Ascending aorta (tissue), 2 donors: Measurements from ENCODE around the gene PTPRE. TPM values are rescaled to one million over a fixed set of nuclear protein-coding genes. Genes with fewer than 3 reads are reported as not detected.
A peak's percentile ranks its signal among the peaks of the same experiment; 100 is the strongest.

Source experiments
- DNase-seq, 2 donors: peaks; one replicate each; pipeline ENCODE4 v3.0.0-alpha.2; 2019; ENCODE audit warnings: low spot score in 2 of 2
- H3K27ac ChIP-seq, 2 donors: fragments of 200-600 bp; sonication (generic); one replicate each; pipeline ENCODE4 v1.5.1; 2016 to 2017; ENCODE audit warnings: mild to moderate bottlenecking in 1 of 2
- H3K27me3 ChIP-seq: fragments of 200-600 bp; sonication (generic); one replicate; pipeline ENCODE4 v1.5.1; 2017
- H3K36me3 ChIP-seq, 2 donors: fragments of 200-600 bp; sonication (generic); one replicate each; pipeline ENCODE4 v1.5.1; 2016
- H3K4me1 ChIP-seq, 2 donors: fragments of 200-600 bp; sonication (generic); one replicate each; pipeline ENCODE4 v1.5.1; 2016 to 2017; ENCODE audit warnings: mild to moderate bottlenecking in 1 of 2
- H3K4me3 ChIP-seq, 2 donors: fragments of 200-600 bp; sonication (generic); one replicate each; pipeline ENCODE4 v1.5.1; 2016 to 2017; ENCODE audit warnings: mild to moderate bottlenecking in 1 of 2
- H3K9me3 ChIP-seq, 2 donors: fragments of 200-600 bp; sonication (generic); one replicate each; pipeline ENCODE4 v1.5.1; 2016
- intact Hi-C: fragments of 100-400 bp; cut with DNase I; formaldehyde crosslinking; loops from one replicate; pipeline ENCODE4 v1.15.1; 2023
- total RNA-seq: library from RNA; depleted of rRNA; stranded (reverse); fragments of >200 nt; gene quantifications from one replicate; pipeline ENCODE4 v1.1.0, GENCODE V29; 2016
- TF ChIP-seq, protein P1 (sequence below), 3 experiments: fragments of 200-600 bp in 2 of 3; fragments of 450-650 bp in 1 of 3; sonication (generic) in 2 of 3; IDR thresholded peaks; one replicate each; pipeline ENCODE4 v1.5.1; 2016 to 2019; ENCODE audit warnings: antibody characterized with exemption in 3 of 3, mild to moderate bottlenecking in 1 of 3, moderate library complexity in 1 of 3

PTPRE gene
- total RNA-seq, 1 donor from 2014 or later: 14.5 TPM

- H3K9me3 ChIP-seq: no peaks in the 10 kb centered on the region
- H3K4me3 ChIP-seq: peak overlapping the region; percentile 57 to 71
- no peaks in the 10 kb centered on the region for H3K36me3 ChIP-seq
- no peak overlapping the region for H3K27ac ChIP-seq
- no peak for DNase-seq
- H3K4me1 ChIP-seq: peaks cover 12 to 13% of the 10 kb centered on the region in 2 donors
- no peaks in the 10 kb centered on the region for H3K27me3 ChIP-seq
- TF ChIP-seq, protein P1, sequence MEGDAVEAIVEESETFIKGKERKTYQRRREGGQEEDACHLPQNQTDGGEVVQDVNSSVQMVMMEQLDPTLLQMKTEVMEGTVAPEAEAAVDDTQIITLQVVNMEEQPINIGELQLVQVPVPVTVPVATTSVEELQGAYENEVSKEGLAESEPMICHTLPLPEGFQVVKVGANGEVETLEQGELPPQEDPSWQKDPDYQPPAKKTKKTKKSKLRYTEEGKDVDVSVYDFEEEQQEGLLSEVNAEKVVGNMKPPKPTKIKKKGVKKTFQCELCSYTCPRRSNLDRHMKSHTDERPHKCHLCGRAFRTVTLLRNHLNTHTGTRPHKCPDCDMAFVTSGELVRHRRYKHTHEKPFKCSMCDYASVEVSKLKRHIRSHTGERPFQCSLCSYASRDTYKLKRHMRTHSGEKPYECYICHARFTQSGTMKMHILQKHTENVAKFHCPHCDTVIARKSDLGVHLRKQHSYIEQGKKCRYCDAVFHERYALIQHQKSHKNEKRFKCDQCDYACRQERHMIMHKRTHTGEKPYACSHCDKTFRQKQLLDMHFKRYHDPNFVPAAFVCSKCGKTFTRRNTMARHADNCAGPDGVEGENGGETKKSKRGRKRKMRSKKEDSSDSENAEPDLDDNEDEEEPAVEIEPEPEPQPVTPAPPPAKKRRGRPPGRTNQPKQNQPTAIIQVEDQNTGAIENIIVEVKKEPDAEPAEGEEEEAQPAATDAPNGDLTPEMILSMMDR (IDR thresholded peaks at IDR 0.05): no peak
- intact Hi-C loops: no loop called here
Observed at GRCh38 chr10:128124813-128125403, 218.0 kb downstream of the PTPRE start.

DNA sequence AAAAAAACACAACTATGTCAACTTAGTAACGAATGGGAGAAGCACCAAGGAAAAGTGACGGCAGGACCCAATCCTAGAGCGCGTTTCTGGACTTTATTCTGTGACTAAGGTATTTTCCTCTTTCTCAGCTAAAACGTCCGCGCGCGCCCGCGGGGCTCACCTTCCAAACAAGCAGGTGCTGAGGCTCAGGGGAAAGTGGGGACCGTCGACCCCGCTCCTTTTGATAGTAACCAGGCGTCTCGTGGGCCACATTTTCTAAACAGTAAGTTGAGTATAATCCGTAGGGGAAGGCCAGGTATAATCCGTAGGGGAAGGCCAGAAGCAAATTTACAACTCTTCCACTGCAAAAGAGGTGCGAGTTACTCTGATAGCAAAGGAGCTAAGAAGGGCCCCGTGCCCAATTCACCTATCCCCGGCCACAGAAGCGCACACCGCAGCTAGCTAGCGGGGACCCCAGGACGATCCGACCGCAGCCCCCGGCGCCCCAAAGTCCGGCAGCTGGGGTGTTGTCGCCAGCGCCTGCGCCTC, 218.6 kb downstream of the PTPRE start:
- no peak overlapping the region for H3K27ac ChIP-seq
- intact Hi-C loops: no loop called here

DNA sequence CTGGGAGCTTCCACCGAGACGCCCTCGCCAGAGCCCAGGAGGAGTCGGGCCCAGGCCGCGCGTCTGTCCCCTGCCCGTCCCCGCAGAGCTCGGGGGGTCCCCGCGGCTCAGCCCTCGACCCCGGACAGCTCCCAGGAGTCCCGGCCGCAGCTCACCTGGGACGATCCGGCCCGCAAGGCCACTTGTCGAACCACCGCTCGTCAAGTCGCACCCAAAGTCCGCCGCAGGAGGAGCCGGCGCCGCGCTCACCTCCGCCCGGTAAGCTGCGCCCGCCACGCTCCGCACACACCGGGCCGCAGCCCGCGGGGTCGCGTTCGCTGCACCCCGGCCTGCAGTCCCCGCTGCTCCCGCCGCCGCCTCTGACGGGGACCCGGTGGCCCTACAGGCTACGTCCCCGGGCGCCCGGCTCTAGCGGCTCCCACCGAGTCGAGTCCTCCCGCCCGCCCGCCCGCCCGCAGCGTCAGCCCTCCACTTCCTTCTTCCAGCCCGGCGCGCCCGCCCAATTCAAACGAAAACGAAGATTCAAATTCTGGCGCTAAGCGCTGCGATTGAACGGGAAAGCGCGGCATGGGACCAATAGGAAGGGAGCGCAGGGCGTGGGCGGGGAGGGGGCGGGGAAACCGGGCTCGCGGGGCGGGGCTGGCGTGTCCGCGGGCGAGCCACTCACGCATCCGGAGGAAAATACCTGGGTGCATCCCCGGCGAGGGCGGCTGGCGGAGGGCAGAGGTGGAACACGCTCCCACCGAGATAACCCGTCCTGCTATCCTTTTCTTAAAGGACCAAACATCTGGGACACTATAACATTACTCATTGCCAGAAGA, 219.3 kb downstream of the PTPRE start, which contains the start of gene MKI67:
TSS of gene MKI67 (minus strand) at position 480 of the 821 bp plus-strand sequence. CDS start 756 bp downstream, outside the sequence.
- peak; percentile 49 to 85 for DNase-seq
- H3K9me3 ChIP-seq: no peaks in the 10 kb centered on the region
- TF ChIP-seq, protein P1 (IDR thresholded peaks at IDR 0.05): no peak
- H3K27me3 ChIP-seq: no peaks in the 10 kb centered on the region
- H3K4me3 ChIP-seq: peak within 1 kb of the TSS; percentile 57 to 71
- H3K36me3 ChIP-seq: no peaks in the 10 kb centered on the region
- H3K4me1 ChIP-seq: peaks cover 12 to 13% of the 10 kb centered on the region in 2 donors
- no peak within 1 kb of the TSS for H3K27ac ChIP-seq
- intact Hi-C loops: no loop called here

More for the DNA sequence above, 218.6 kb downstream of the PTPRE start:
- H3K4me1 ChIP-seq: peaks cover 12 to 13% of the 10 kb centered on the region in 2 donors
- DNase-seq: no peak
- TF ChIP-seq, protein P1 (IDR thresholded peaks at IDR 0.05): no peak
- H3K9me3 ChIP-seq: no peaks in the 10 kb centered on the region
- H3K36me3 ChIP-seq: no peaks in the 10 kb centered on the region
- peak overlapping the region; percentile 57 to 71 for H3K4me3 ChIP-seq
- H3K27me3 ChIP-seq: no peaks in the 10 kb centered on the region

- Histone ChIP-seq H3K36me3 (no peaks in the 10 kb centered on the region), H3K27ac (no peak overlapping the region), H3K27me3 (no peaks in the 10 kb centered on the region), H3K9me3 (no peaks in the 10 kb centered on the region), H3K4me1 (peaks cover 12 to 13% of the 10 kb centered on the region in 2 donors), H3K4me3 (no peak overlapping the region)
- no peak for DNase-seq
- intact Hi-C loops: no loop called here
- TF ChIP-seq, protein P1 (IDR thresholded peaks at IDR 0.05): no peak
Observed at GRCh38 chr10:128128582-128128981, 221.7 kb downstream of the PTPRE start.

DNA sequence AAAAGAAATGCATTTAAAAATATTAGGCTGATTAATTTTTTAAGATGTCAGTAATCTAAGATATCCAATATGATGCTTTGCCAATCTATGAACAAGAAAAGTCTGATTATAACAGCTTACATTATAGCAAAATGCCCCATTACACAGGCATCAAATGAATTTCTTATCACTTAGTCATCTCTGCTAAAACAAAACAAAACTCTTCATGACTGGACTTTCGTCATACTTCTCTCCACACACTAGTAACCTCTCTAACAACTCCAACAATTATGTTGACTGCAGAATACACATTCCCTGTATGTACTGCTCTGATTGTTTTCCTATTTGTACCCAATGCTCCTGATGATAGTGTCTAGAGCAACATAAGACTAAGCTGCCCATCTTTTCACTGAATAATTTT, 223.1 kb downstream of the PTPRE start:
- Histone ChIP-seq H3K27ac (no peak overlapping the region), H3K27me3 (no peaks in the 10 kb centered on the region), H3K36me3 (no peaks in the 10 kb centered on the region), H3K9me3 (no peaks in the 10 kb centered on the region), H3K4me1 (peaks cover 11% of the 10 kb centered on the region in 2 donors), H3K4me3 (no peak overlapping the region)
- DNase-seq: no peak
- TF ChIP-seq, protein P1 (IDR thresholded peaks at IDR 0.05): no peak
- intact Hi-C loops: no loop called here

Other genes with a start within 250 kb of the PTPRE start
- gene FOXI2, start 169.9 kb upstream of the PTPRE start, total RNA-seq: not detected
- gene CLRN3, start 14.2 kb upstream of the PTPRE start, total RNA-seq: not detected
- gene MKI67, start 219.3 kb downstream of the PTPRE start, total RNA-seq: 0.64 TPM